Gastrocnemius medialis (tissue), 4 donors: Measurements from ENCODE around the gene ARMC6. TPM values are rescaled to one million over a fixed set of nuclear protein-coding genes. Genes with fewer than 3 reads are reported as not detected.

Experiments used
- ATAC-seq, 2 donors: fragments of 150-250 bp; one replicate each; pipeline ENCODE4 v1.9.1; 2016
- DNase-seq, 2 donors: peaks; one replicate each; pipeline ENCODE4 v3.0.0-alpha.2; 2019
- H3K27ac ChIP-seq, 4 donors: fragments of 200-600 bp; sonication (generic); 1 replicate in 1 of 4; 2 replicates in 3 of 4; pipeline ENCODE4 v1.5.1; 2016 to 2018; ENCODE audit warnings: mild to moderate bottlenecking in 2 of 4, moderate library complexity in 1 of 4
- H3K27me3 ChIP-seq, 3 donors: fragments of 200-600 bp; sonication (generic) in 2 of 3; 1 replicate in 1 of 3; 2 replicates in 2 of 3; pipeline versions ENCODE4 v1.5.1 to v1.6.0; 2016 to 2019; ENCODE audit warnings: mild to moderate bottlenecking in 1 of 3, moderate library complexity in 1 of 3
- H3K36me3 ChIP-seq, 2 donors: fragments of 200-600 bp; sonication (generic) in 1 of 2; one replicate each; pipeline ENCODE4 v1.5.1; 2017 to 2018
- H3K4me1 ChIP-seq, 2 donors: fragments of 200-600 bp; sonication (generic) in 1 of 2; one replicate each; pipeline ENCODE4 v1.5.1; 2016 to 2017; ENCODE audit warnings: mild to moderate bottlenecking in 2 of 2
- H3K4me3 ChIP-seq, 4 donors: fragments of 200-600 bp; sonication (generic) in 3 of 4; 1 replicate in 1 of 4; 2 replicates in 3 of 4; pipeline ENCODE4 v1.5.1; 2016 to 2019; ENCODE audit warnings: mild to moderate bottlenecking in 2 of 4
- H3K9me3 ChIP-seq, 3 donors: fragments of 200-600 bp; sonication (generic) in 2 of 3; 1 replicate in 1 of 3; 2 replicates in 2 of 3; pipeline ENCODE4 v1.5.1; 2016 to 2019
- CTCF ChIP-seq, 5 experiments: fragments of 450-650 bp in 3 of 5; fragments of 200-600 bp in 2 of 5; sonication (generic) in 2 of 5; IDR thresholded peaks in 4 of 5; conservative IDR thresholded peaks in 1 of 5; 1 replicate in 4 of 5; 2 replicates in 1 of 5; pipeline ENCODE4 v1.5.1; 2016 to 2019; ENCODE audit warnings: antibody characterized with exemption in 5 of 5, mild to moderate bottlenecking in 3 of 5, moderate library complexity in 3 of 5
- POLR2A ChIP-seq, 2 donors: fragments of 450-650 bp; IDR thresholded peaks; one replicate each; pipeline ENCODE4 v1.6.1; 2017; ENCODE audit warnings: antibody characterized with exemption in 2 of 2, mild to moderate bottlenecking in 2 of 2, moderate library complexity in 2 of 2
- in situ Hi-C, 4 donors: fragments of 200-750 bp; cut with MboI; loops; one replicate each; pipeline versions ENCODE4 v1.15.0 to v1.8.0; 2017; ENCODE audit warnings: low sequenced_read_pairs in 4 of 4
- intact Hi-C: fragments of 100-400 bp; cut with DNase I; formaldehyde crosslinking; loops from one replicate; pipeline ENCODE4 v1.15.1; 2023; ENCODE audit warnings: low total_unique reads
- total RNA-seq, 4 donors: library from RNA; depleted of rRNA; stranded (reverse); fragments of >200 nt; gene quantifications; one replicate each; pipeline versions ENCODE4 v1.1.0 to v1.2.3, GENCODE V29; 2016

ARMC6 gene
- total RNA-seq, 4 donors from 2014 or later, result 18.2 to 35.7 (median 25.2) TPM

GRCh38 chr19:19083413-19084178 is 50.2 kb downstream of the ARMC6 start:
- H3K27ac ChIP-seq, result peak overlapping the region in 3 of 4 donors; percentile 64 to 78 (median 64)
- peak; percentile 33 to 62 for ATAC-seq
- TF ChIP-seq POLR2A (IDR thresholded peaks at IDR 0.05) (no peak), CTCF (IDR thresholded peaks at IDR 0.05 in 4 of 5, conservative IDR thresholded peaks at IDR 0.05 in 1 of 5) (no peak)

GRCh38 chr19:19087676-19088075 is 54.3 kb downstream of the ARMC6 start:
- Histone ChIP-seq H3K4me1 (peaks cover 9 to 13% of the 10 kb centered on the region in 2 donors), H3K4me3 (no peak overlapping the region), H3K36me3 (no peaks in the 10 kb centered on the region), H3K9me3 (no peaks in the 10 kb centered on the region), H3K27ac (peak overlapping the region in 1 of 4 donors; percentile 2), H3K27me3 (no peaks in the 10 kb centered on the region)
- intact Hi-C loops (no loop called here), in situ Hi-C loops (no loop called here)
- ATAC-seq (no peak), DNase-seq (no peak)
- TF ChIP-seq POLR2A (IDR thresholded peaks at IDR 0.05) (no peak), CTCF (IDR thresholded peaks at IDR 0.05 in 4 of 5, conservative IDR thresholded peaks at IDR 0.05 in 1 of 5) (no peak)

More at GRCh38 chr19:19083413-19084178, 50.2 kb downstream of the ARMC6 start:
- in situ Hi-C loops, result no loop called here
- H3K27me3 ChIP-seq, result no peaks in the 10 kb centered on the region
- H3K4me1 ChIP-seq, result peaks cover 13 to 28% of the 10 kb centered on the region in 2 donors
- H3K9me3 ChIP-seq, result no peaks in the 10 kb centered on the region
- no peaks in the 10 kb centered on the region for H3K36me3 ChIP-seq
- intact Hi-C loops, result no loop called here
- DNase-seq, result peak in 1 of 2 donors; percentile 63
- H3K4me3 ChIP-seq, result no peak overlapping the region

GRCh38 chr19:19094513-19094912 is 61.1 kb downstream of the ARMC6 start:
- peak overlapping the region in 1 of 4 donors; percentile 6 for H3K27ac ChIP-seq
- H3K9me3 ChIP-seq, result no peaks in the 10 kb centered on the region
- H3K4me3 ChIP-seq, result no peak overlapping the region
- intact Hi-C loops (no loop called here), in situ Hi-C loops (no loop called here)
- peaks cover 3% of the 10 kb centered on the region in 2 donors for H3K4me1 ChIP-seq
- H3K36me3 ChIP-seq, result peaks cover 0 to 11% of the 10 kb centered on the region in 2 donors
- no peaks in the 10 kb centered on the region for H3K27me3 ChIP-seq
- DNase-seq, result no peak
- TF ChIP-seq CTCF (IDR thresholded peaks at IDR 0.05 in 4 of 5, conservative IDR thresholded peaks at IDR 0.05 in 1 of 5) (no peak), POLR2A (IDR thresholded peaks at IDR 0.05) (no peak)
- ATAC-seq, result no peak

- H3K36me3 ChIP-seq, result peaks cover 0 to 11% of the 10 kb centered on the region in 2 donors
Observed at GRCh38 chr19:19095691-19096090, 62.3 kb downstream of the ARMC6 start.

More at GRCh38 chr19:19095691-19096090, 62.3 kb downstream of the ARMC6 start:
- TF ChIP-seq CTCF (IDR thresholded peaks at IDR 0.05 in 4 of 5, conservative IDR thresholded peaks at IDR 0.05 in 1 of 5), result no peak
- no peak for TF ChIP-seq POLR2A (IDR thresholded peaks at IDR 0.05)
- Histone ChIP-seq H3K4me3 (no peak overlapping the region), H3K27ac (peak overlapping the region in 1 of 4 donors; percentile 6), H3K27me3 (no peaks in the 10 kb centered on the region), H3K4me1 (peaks cover 3% of the 10 kb centered on the region in 2 donors), H3K9me3 (no peaks in the 10 kb centered on the region)
- in situ Hi-C loops, result no loop called here
- DNase-seq (no peak), ATAC-seq (no peak)
- intact Hi-C loops, result no loop called here
